Measurements from ENCODE around the gene FGGY.
A peak's percentile ranks its signal among the peaks of the same experiment; 100 is the strongest.

FGGY gene

DNA sequence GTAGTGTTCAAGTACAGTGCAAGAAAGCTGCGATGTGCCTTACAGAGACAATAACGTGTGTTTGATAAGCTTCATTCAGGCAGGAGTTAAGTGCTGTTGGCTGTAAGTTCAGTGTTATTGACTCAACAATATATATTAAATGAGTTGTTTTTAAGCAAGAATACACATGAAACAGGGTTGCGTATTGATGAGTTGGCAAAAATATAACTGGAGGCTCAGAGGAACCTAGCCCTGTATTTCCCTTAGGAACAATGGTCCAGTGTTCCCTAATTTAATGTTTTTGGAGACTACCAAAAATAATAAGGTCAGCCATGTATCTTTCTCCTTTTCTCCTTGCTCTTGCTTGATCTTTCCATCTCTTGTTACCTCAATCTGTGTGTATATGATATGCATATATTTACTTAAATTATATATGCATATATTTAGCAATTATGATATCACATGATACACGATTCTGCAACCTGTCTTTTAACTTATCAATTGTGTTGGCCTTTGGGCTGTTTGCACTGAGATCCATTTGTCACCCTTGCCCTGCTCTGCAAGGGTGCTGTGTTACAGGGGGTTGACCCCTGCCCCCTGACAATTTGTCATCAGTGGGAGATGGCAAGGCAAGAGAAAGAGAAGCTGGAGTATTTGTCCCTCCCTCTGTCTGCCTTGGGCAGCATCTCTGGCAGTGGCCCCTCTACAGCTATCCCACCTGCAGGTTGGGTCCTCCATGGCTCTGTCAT lies 109.7 kb downstream of the FGGY start:
- Mint-ChIP-seq H3K36me3 (peaks cover 0 to 2% of the 10 kb centered on the region in 2 donors), H3K4me3 (no peak overlapping the region), H3K27me3 (no peaks in the 10 kb centered on the region), H3K4me1 (peaks cover 7% of the 10 kb centered on the region in 2 donors), H3K9me3 (peaks cover 0 to 2% of the 10 kb centered on the region in 2 donors), H3K27ac (no peak overlapping the region)
- ATAC-seq (replicated peaks) = no peak
- no peak for DNase-seq

DNA sequence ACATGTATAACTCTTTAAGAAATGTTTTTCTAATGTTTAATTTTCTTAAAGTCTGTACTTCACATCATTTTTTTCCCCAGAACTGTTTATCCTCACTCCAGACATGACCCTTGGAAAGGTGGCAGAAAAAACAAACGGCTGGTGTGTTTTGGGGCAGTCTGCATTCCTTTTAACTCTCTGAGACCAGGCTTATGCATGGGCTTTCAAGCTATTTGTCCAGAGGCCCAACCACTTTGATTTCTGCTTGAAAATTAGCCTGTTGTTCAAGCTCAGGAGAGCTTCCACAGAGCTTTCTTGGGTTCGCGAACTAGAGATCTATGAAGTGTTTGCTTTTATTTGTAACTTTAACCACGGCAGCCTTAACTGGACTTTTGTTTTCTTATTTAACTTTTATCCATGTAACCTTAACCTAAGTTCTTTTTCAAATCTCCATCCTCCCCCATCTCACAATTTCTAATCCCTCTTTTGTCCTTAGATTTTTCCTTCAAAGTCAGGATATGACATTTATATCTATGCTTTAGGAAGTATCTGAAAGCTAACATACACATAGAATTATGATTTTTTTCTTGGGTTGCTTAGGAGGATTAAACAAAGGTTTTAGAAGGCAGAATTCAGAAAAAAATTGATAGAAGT lies 111.8 kb downstream of the FGGY start:
- H3K36me3 Mint-ChIP-seq = peaks cover 0 to 2% of the 10 kb centered on the region in 2 donors
- no peak overlapping the region for H3K27ac Mint-ChIP-seq
- no peaks in the 10 kb centered on the region for H3K9me3 Mint-ChIP-seq
- ATAC-seq (replicated peaks) (no peak), DNase-seq (no peak)
- H3K4me1 Mint-ChIP-seq = peaks cover 5 to 7% of the 10 kb centered on the region in 2 donors
- H3K4me3 Mint-ChIP-seq = no peak overlapping the region
- no peaks in the 10 kb centered on the region for H3K27me3 Mint-ChIP-seq

DNA sequence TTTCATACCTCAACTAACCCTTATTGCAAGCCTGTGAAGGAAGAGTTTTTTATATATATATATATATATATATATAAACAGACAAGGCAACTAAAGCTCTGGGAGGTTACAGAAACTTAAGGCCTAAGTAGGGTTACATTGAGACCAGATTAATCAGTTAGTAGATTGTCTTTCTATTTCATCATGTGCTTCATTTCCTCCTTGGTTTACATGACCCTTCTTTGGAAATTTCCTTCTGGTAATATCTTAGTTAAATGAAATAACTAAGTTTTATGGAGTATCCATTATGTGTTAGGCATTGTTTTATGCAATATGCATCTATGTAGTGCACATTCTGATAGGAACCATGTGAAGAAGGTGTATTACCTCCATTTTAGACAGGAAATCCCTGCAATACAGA lies 112.7 kb downstream of the FGGY start:
- Mint-ChIP-seq H3K4me3 (no peak overlapping the region), H3K36me3 (peaks cover 1 to 5% of the 10 kb centered on the region in 2 donors), H3K9me3 (no peaks in the 10 kb centered on the region), H3K27ac (no peak overlapping the region), H3K4me1 (peaks cover 4 to 12% of the 10 kb centered on the region in 2 donors), H3K27me3 (no peaks in the 10 kb centered on the region)
- ATAC-seq (replicated peaks) (no peak), DNase-seq (no peak)

DNA sequence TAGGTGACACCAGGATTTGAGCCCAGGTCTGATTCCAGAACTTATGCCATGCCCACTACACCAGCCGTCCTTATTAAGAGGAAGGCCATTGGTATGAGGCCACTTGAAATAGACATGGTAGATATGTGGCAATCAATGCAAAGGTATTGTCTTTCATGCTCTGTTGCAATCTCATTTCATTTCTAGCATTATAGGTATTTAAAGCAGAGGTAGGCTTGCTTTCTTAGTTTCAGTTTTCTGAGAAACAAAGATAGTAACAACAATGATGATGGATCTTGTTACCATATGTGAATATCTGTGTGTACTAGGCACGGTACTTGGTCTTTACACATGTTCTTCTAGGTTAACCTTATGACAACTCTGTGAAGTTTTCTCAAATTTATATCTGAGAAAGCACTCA lies 113.1 kb downstream of the FGGY start:
- peaks cover 2 to 17% of the 10 kb centered on the region in 2 donors for H3K4me1 Mint-ChIP-seq
- H3K27me3 Mint-ChIP-seq = no peaks in the 10 kb centered on the region
- H3K9me3 Mint-ChIP-seq = no peaks in the 10 kb centered on the region
- no peak overlapping the region for H3K27ac Mint-ChIP-seq
- H3K36me3 Mint-ChIP-seq = peaks cover 6% of the 10 kb centered on the region in 2 donors
- ATAC-seq (replicated peaks) = peak in 1 of 2 donors; percentile 16
- no peak overlapping the region for H3K4me3 Mint-ChIP-seq
- DNase-seq = no peak

DNA sequence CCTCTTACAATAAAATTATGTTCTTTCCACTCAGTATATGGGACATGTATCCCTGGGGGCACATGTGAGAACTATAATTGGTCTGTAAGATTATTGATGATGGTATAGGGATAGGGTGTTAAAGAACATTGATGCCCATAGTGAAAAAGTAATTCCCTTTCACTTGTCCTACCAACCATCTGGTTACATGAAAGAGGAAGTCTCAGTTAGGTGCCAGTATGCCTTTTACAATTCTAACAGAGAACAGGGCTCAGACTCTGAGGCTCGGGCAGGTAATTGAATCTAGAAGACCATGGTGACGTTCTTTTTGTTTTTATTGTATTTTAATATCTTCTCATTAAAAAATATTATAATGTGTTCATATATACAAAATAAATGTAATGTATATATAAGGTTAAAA lies 113.6 kb downstream of the FGGY start:
- no peaks in the 10 kb centered on the region for H3K27me3 Mint-ChIP-seq
- H3K4me3 Mint-ChIP-seq = no peak overlapping the region
- H3K27ac Mint-ChIP-seq = no peak overlapping the region
- peak; percentile 43 to 54 for ATAC-seq (replicated peaks)
- no peak for DNase-seq
- no peaks in the 10 kb centered on the region for H3K9me3 Mint-ChIP-seq
- peaks cover 2 to 17% of the 10 kb centered on the region in 2 donors for H3K4me1 Mint-ChIP-seq
- H3K36me3 Mint-ChIP-seq = peaks cover 6% of the 10 kb centered on the region in 2 donors

DNA sequence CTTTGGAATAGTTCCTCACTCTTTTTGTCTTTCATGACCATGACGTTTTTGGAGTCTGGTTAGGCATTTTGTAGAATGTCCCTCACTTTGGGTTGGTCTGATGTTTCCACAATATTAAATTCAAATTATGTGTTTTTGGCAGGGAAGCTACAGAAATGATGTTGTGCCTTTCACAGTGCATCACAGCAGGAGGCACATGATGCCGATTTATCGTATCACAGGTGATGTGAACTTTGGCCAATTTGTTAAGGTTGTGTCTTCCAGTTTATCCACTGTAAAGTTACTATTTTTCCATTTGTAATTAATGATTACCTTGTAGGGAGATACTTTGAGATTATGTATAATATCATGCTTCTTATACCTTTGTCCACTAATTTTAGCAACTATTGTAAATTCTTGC lies 114.3 kb downstream of the FGGY start:
- no peak for DNase-seq

DNA sequence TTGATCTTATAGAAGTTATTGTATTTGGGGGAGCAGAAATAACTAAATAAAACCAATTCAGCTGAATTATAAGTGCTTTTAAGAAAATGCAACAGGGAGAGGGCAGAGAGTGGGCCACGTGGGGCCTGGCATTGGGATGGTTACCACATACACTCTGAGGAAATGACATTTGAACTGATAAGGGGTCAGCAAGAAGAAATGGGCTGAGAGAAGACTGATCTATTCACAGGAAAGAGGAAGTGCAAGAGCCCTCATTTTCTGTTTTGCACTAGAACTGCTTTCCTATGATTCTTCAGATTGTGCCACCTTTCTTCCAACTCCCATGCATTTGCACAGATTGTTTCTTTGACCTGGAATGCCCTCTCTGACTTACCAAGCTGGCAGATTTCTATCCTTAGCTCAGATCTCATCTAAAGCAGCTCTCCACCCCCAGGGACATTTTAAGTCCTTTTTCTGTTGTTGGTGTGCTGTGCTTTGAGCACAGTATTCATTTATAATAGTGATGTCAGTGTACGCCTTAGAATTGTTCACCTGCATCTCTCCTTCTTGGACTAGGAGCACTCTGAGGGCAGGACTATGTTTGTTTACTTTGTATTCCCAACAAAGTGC lies 115.9 kb downstream of the FGGY start:
- Mint-ChIP-seq H3K4me3 (no peak overlapping the region), H3K9me3 (no peaks in the 10 kb centered on the region), H3K4me1 (peaks cover 2 to 22% of the 10 kb centered on the region in 2 donors), H3K36me3 (peaks cover 8 to 11% of the 10 kb centered on the region in 2 donors), H3K27ac (no peak overlapping the region), H3K27me3 (no peaks in the 10 kb centered on the region)
- no peak for DNase-seq
- ATAC-seq (replicated peaks) = peak; percentile 83 to 84

More for the DNA sequence above, 114.3 kb downstream of the FGGY start:
- no peaks in the 10 kb centered on the region for H3K27me3 Mint-ChIP-seq
- H3K36me3 Mint-ChIP-seq = peaks cover 6 to 9% of the 10 kb centered on the region in 2 donors
- no peak overlapping the region for H3K27ac Mint-ChIP-seq
- no peak for ATAC-seq (replicated peaks)
- H3K4me3 Mint-ChIP-seq = no peak overlapping the region
- no peaks in the 10 kb centered on the region for H3K9me3 Mint-ChIP-seq
- H3K4me1 Mint-ChIP-seq = peaks cover 2 to 17% of the 10 kb centered on the region in 2 donors

DNA sequence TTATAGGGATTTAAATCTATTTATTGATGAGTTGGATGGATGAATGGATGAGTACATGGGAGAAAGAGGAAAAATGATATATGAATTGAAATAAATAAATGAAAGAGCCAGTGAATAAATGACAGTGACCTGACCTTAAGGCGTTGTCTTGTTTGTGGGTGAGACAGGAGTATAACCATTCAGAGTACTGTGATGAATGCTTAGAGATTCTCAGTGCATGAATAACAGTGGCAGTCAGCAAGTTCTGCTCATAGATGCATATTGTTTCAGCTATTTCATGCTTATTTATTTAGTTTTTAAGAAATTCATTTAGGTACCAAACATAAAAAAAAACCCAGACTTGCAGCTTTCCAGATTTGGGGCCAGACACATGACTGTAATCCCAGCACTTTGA lies 116.4 kb downstream of the FGGY start:
- Mint-ChIP-seq H3K36me3 (peaks cover 8 to 16% of the 10 kb centered on the region in 2 donors), H3K27ac (no peak overlapping the region), H3K4me1 (peaks cover 2 to 22% of the 10 kb centered on the region in 2 donors), H3K9me3 (no peaks in the 10 kb centered on the region), H3K4me3 (no peak overlapping the region), H3K27me3 (no peaks in the 10 kb centered on the region)
- ATAC-seq (replicated peaks) = no peak
- DNase-seq = no peak

DNA sequence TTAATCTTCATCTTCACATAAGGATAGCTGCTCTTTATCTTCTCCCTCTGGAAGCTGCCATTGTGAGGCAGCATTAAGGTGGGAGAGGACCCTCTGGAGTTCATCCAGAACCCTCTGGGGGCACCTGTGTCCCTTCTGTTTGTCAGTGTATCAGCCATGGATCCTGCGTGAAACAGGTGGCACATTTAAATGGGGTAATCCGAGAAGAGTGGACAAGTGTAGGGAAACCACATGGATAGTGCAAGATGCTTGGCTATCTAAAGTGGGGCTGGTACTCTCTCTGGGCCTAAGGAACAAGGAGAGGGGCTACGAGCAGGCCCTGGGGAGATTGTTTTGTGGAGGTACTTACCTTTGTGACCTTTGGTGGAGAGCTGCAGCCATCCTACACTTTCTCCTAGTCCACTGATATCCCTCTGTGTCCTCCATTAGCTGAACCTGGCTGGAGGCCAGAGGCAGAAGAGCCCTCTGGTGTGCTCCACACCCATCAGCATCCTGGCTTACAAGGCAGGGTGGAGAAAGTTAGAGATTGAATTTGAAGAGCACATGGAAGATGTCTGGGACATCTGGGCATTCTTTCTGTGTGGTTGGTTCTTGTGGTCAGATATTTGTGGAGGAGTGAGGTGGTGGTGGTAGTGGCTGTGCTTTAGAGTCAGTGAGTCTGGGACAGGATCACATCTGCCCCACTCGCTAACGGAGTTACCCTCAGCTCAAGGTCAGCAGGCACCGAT lies 117.7 kb downstream of the FGGY start:
- Mint-ChIP-seq H3K4me3 (no peak overlapping the region), H3K36me3 (peaks cover 8 to 16% of the 10 kb centered on the region in 2 donors), H3K27ac (no peak overlapping the region), H3K4me1 (peaks cover 2 to 20% of the 10 kb centered on the region in 2 donors), H3K27me3 (no peaks in the 10 kb centered on the region), H3K9me3 (no peaks in the 10 kb centered on the region)
- DNase-seq (no peak), ATAC-seq (replicated peaks) (no peak)

DNA sequence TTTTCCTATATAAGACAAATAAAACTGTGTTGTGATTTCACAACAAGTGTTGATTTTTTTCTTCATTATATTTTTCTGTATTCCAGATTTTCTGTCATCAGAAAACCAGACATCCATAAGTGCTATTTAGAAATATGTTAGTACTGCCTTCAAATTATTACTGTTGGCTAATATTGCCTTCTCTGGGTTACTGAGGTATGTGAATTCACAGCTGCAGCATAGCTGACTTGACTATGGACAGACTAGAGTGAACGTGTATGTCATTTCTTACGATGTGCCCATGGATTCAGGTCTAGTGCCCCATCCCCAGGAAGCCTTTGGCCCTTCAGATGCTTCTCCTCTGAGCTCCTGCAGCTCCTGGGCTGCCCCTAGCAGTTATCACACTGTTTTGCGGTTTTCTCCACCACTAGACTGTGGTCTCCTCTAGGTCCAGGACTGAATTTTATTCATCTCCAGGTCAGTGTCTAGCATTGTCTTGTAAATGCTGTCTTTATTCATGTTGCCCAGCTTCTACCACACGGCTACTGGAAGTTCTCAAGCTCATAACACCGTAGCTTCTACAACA lies 118.5 kb downstream of the FGGY start:
- Mint-ChIP-seq H3K27me3 (no peaks in the 10 kb centered on the region), H3K27ac (no peak overlapping the region), H3K9me3 (no peaks in the 10 kb centered on the region), H3K36me3 (peaks cover 8 to 16% of the 10 kb centered on the region in 2 donors), H3K4me3 (no peak overlapping the region), H3K4me1 (peaks cover under 1 to 20% of the 10 kb centered on the region in 2 donors)
- ATAC-seq (replicated peaks) (no peak), DNase-seq (no peak)

DNA sequence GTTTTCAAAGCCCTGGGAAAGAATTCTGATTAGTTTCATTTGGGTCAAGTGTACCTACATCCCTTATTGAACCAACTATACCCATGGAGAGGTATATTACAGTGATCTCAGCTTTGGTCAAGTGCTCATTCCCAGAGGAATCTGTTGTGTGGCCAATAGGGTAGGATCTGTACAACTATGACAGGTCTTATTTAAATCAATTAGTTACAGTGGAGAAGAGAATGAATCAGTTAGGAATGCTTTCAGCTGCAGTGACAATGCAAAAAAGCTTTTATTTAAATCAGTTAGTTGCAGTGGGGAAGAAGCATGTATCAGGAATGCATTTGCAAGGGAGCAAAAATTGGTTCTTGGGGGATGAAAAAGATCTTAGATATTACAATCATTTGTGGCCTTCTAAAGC lies 119.0 kb downstream of the FGGY start:
- no peak overlapping the region for H3K4me3 Mint-ChIP-seq
- peaks cover 8 to 16% of the 10 kb centered on the region in 2 donors for H3K36me3 Mint-ChIP-seq
- H3K27ac Mint-ChIP-seq = no peak overlapping the region
- H3K27me3 Mint-ChIP-seq = no peaks in the 10 kb centered on the region
- H3K9me3 Mint-ChIP-seq = no peaks in the 10 kb centered on the region
- no peak for ATAC-seq (replicated peaks)
- peaks cover 0 to 20% of the 10 kb centered on the region in 2 donors for H3K4me1 Mint-ChIP-seq
- no peak for DNase-seq

DNA sequence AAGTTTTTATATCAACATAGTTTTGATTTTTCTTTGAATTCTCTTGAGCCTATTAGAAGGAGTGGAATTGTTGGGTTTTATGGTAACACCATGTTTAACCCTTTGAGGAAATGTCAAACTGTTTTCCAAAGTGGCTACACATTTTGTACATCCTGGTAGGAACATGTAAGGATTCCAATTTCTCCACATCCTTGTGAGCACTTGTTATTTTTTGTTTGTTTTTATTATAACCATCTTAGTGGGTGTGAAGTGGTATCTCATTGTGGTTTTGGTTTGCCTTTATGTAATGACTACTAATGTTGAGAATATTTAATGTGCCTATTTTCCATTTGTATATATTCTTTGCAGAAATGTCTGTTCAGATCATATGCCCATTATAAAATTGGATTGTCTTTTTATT lies 120.5 kb downstream of the FGGY start:
- Mint-ChIP-seq H3K36me3 (peaks cover 8 to 16% of the 10 kb centered on the region in 2 donors), H3K27ac (no peak overlapping the region), H3K27me3 (no peaks in the 10 kb centered on the region), H3K4me3 (no peak overlapping the region), H3K9me3 (no peaks in the 10 kb centered on the region), H3K4me1 (peaks cover 0 to 20% of the 10 kb centered on the region in 2 donors)
- no peak for DNase-seq
- no peak for ATAC-seq (replicated peaks)

DNA sequence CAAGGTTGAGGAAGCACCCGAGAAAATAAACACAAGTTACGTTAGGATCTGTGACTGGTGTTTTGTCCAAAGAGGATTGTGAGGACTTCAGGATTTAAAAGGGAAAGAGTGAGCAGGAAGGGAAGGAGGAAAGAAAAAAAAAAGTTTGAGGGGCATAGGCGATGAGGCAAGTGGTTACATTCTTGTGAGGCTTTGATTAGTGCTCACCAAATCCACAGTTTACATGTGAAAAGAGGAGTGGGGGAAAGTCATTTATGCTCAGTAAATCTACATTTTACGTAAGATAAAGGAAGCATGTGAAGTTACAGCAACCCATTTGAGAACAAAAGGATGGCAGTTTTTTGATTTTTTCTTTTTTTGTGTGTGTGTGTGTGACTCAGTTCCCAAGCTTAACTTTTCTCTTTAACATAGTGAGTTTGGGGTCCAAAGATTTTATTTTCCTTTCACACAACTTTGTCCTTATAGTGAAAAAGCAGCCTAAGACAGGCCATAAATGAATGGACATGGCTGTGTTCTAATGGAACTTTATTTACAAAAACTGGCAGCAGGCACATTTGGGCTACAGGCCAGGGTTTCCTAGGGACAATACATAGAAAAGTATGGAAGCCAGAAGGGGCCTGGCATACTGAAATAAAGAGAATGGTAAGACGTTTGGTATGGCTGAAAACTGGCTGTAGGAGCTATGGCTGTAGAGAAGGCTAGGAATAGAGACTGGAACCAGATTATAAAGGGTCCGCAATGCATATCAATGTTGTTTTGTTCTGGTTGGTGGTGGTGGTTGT lies 121.7 kb downstream of the FGGY start:
- H3K27ac Mint-ChIP-seq = no peak overlapping the region
- H3K4me1 Mint-ChIP-seq = peaks cover 0 to 20% of the 10 kb centered on the region in 2 donors
- H3K9me3 Mint-ChIP-seq = no peaks in the 10 kb centered on the region
- peaks cover 8 to 16% of the 10 kb centered on the region in 2 donors for H3K36me3 Mint-ChIP-seq
- no peak overlapping the region for H3K4me3 Mint-ChIP-seq
- H3K27me3 Mint-ChIP-seq = no peaks in the 10 kb centered on the region
- DNase-seq = no peak
- no peak for ATAC-seq (replicated peaks)

All from stimulated activated naive B cell treated with anti-CD40 and anti-IgM and Interleukin-4, amounts not matched to agents 10 μg/mL and 1 μg/mL and 100 μg/mL, for 72 hours (primary cell).